GM23248 (cell line): ENCODE data around the gene MACF1.

Source experiments
- EZH2 ChIP-seq: fragments of 200-600 bp; sonication (generic); IDR thresholded peaks from 2 replicates; pipeline ENCODE4 v1.6.1; 2018; ENCODE audit warnings: antibody characterized with exemption, mild to moderate bottlenecking; ENCODE audit not compliant: insufficient read depth, poor library complexity, severe bottlenecking
- EZH2phosphoT487 ChIP-seq: fragments of 200-600 bp; sonication (generic); IDR thresholded peaks from 2 replicates; pipeline ENCODE4 v1.6.1; 2018; ENCODE audit warnings: antibody characterized with exemption, moderate library complexity, mild to moderate bottlenecking, low read depth; ENCODE audit not compliant: insufficient read depth

DNA sequence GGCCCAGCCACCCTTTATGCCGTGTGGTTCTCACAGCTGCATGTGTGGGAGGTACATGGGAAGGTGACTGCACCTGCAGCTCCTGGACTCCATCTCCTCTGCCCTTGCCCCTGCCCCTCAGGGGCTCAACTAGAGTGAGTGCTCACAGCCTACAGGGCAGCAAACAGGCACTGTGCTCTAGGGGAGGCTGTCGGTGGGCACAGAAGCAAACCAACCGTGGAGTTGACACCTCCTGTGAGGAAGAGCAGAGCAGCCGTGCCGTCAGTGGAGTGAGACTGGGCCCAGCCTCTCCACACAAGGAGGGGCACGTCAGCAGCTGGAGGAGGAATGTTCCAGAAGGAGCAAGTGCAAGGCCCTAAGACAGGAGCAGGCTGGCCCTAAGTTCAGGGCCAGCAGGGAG, 319.7 kb downstream of the MACF1 start:
- TF ChIP-seq EZH2 (no peak), EZH2phosphoT487 (no peak)
